HG03108 (cell line): ENCODE results near the gene FUNDC2.
A peak's percentile ranks its signal among the peaks of the same experiment; 100 is the strongest.

ENCODE experiments used
- ATAC-seq: cut with Tn5 transposase; IDR thresholded peaks from one replicate; pipeline ENCODE4 v1.9.1; 2021; ENCODE audit warnings: moderate library complexity; ENCODE audit not compliant: unreplicated experiment

FUNDC2 gene

DNA sequence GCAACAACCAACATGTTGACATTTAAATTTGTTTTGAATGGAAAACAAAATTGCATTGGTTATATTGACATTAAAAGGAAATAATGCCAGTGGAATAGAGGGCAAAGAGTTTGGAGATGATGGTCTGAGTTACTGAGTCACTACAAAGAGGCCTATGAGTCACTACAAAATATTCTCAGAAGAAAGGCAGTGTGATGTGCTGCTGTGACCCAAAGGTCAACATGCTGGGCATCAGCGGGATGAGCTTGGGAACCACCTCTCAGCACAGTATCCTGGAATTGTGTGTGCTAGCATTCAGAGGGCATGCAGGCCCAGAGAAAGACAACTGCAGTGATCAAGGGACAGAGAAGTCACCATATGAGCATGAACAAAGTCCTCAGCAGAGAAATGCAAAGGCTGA, 41.5 kb downstream of the FUNDC2 start:
- no peak for ATAC-seq

DNA sequence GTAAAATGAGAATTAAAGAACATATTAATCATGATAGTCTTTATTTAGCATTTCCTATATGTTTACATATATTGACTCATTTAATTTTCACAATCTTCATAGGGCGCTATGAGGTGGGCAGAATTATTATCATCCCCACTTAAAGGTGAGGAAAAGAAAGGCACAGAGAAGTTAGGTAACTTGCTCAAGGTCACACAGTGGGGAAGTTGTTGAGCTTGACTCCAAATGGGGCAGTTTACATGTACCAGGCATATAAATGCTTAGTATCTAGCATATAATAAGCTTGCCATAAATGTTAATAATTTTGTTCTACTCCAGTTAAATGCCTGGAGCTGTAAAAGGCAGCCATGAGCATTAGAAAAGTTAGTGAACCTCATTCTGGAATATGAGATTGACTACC, 42.8 kb downstream of the FUNDC2 start:
- no peak for ATAC-seq

DNA sequence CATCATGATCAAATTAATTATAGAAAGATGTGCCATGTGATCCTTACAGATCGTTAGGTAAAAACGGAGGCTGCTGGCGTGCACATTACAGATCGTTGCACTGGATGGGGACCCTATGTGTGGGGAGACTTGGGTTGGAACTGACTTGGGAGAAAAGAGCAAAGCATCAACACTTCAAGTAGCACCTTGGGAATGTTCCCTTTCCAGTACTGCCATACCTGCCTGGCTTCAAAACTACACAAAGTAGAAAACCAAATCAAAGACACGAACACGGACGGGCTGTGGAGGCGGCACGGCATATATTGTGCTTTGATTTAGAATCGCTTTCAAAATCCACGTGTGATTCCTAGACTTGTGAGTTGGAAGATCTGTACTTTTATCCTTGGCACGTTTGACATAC, 43.4 kb downstream of the FUNDC2 start:
- no peak for ATAC-seq

DNA sequence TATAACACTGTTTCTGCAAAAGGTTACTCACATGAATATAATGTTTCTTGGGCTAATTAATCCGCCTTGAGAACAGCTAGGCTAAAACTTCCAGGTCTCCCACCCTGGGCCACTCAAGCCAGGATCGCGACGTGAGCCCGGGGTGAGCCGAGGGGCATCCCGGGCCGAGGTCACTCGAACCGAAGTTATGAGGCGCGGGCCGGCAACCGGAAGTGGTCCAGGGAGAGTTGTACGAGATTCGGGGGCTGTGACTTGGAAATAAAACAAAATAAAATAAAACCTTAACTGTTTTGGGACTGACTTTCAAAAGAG, 44.0 kb downstream of the FUNDC2 start:
- ATAC-seq, result peak; percentile 17

DNA sequence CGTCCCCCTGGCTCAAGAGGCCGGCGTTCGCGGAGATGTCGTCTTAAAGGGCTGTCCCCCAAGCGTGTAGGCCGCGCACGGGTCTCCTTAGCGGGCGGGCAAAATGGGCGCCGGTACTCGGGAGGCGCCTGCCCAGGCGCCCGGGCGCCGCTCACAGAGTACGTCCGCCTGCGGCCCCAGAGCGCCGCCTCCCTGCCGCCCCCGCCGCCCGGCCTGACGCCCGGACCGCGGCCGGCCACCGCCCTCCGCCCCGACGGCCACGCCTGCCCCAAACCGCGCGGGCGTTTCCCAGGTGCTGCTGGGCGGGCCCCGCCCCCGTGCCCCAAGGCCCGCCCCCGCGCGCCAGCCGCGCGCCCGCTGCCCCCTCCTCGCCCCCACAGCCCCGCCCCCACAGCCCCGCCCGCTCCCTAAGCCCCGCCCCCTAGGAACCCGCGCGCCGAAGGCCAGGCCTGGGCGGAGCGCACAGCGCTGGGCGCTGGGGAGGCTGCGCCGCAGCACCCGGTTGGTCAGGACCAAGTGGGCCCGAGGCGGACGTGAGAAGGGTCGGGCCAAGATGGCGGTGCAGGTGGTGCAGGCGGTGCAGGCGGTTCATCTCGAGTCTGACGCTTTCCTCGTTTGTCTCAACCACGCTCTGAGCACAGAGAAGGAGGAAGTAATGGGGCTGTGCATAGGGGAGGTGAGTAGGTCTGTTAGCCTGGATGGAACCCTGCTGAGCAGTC, 44.5 kb downstream of the FUNDC2 start, which contains the start of the genes BRCC3, CMC4 and MTCP1:
TSS of gene BRCC3 (plus strand) at position 534 of the 719 bp plus-strand sequence. CDS start at position 554, 20 bp downstream.
TSS of gene CMC4 (minus strand) at position 162 of the 719 bp plus-strand sequence. CDS start 7,113 bp downstream, outside the sequence.
TSS of gene MTCP1 (minus strand) at position 162 of the 719 bp plus-strand sequence. CDS start 5,126 bp downstream, outside the sequence.
- peak; percentile 88 for ATAC-seq

DNA sequence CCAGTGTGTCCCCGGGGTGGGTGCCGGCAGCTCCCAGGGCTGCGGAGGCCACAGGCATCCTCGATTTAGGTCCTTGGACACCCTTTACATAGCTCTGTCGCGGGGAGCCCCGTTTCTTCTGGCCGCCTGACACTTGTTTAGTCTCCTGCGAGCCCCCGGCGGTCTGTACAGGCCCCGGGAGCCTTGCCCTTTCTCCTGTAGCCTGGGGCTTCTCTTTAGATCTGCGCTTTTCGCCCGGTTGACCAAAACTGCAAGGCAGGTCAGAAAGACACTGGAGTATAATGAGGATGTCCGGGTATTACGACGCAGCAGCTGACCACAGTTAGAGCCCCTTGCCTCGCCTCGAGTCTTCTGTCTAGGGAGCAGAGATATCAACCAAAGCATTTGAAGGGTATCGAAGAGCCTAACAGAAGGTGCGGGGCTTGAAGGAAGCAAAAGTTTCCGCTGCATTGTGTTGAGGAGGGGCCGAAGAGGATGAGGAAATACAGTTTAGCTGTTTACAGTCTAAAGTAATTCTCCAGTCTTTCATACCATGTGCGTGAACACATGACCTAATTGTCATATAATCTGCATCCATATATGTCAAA, 45.1 kb downstream of the FUNDC2 start:
- ATAC-seq, result no peak

DNA sequence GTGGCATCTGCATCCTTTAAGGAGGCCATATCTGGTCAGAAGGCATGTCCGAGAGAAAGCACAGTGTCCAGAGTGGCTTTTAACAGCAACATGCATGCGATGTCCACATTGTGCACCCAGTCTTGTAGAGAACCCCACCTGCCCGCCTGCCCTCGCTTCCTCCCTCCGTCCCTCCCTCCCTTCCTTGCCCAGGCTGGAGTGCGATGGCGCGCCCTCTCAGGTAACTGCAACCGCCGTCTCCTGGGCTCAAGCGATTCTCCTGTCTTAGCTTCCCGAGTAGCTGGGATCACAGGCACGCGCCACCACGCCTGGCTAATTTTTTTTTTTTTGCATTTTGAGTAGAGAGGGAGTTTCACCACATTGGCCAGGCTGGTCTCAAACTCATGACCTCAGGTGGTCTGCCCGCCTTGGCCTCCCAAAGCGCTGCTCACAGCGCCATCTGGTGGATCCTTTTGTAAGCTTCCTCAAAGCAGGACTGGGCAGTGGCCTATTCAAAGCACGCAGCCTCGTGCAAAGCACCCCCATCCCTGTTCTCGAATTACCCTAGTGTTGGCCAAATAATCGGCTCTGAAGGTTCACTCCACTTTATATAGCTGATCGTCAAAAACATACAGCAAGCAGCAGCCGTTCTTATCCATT, 59.7 kb downstream of the FUNDC2 start:
- no peak for ATAC-seq

DNA sequence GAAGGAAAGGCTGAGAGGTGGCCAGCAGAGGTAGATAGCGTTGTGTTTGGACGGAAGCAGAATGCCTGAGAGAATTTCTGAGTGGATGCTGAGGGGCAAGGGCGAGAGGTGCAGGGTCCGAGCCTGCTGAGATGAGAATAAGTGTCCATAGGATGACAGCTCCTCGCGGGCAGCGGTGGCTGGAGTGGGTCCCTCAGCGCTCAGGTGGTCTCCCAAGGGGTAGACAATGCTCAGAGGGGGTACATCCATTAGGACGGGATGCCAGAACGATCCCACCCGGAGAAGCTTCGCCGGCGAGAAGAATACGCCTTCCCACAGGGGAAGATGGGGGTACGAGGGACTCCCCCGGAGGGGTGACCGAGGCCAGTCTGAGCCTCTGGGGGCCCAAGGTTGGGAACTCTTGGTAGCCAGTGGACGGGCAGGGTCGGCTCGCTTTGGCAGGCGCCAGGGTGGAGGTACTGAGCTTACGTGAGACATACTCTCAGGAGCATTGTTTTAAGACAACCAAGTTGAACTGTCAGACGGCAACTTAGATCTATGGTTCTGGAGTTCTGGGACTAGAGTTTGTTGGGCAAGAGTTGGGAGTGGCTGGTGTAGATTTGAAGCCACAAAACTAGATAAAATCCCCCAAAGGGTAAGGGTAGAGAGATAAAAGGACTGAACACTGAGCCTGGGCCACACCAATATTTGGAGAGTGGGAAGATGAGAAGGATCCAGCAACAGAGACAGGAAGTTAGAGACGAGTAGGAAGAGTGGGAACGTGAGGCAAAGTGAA, 60.5 kb downstream of the FUNDC2 start:
- ATAC-seq, result no peak

DNA sequence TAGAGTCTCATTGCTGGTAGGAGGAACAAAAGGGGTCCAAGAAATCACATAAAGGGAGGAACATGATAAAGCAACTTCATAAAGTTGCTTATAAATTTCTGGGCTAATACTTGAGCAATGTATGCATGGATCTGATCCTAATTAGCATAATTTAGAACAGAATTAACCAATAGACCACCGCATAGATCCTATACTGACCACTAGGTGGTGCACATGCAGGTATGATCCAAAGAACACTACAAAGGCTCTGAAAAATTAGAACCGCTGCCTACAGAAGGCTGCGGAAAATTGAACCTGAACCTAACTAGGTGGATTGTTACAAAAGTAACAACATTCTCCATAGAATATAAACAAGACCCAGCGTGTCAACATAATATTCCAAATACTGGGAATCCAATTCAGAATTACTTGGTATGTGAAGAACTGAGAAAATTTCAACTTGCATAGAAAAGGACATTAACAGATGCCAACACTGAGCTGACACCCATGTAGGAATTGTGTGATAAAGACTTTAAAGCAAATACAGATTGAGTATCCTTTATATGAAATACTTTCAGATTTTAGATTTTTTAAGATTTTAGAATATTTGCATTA, 67.9 kb downstream of the FUNDC2 start:
- ATAC-seq, result no peak

DNA sequence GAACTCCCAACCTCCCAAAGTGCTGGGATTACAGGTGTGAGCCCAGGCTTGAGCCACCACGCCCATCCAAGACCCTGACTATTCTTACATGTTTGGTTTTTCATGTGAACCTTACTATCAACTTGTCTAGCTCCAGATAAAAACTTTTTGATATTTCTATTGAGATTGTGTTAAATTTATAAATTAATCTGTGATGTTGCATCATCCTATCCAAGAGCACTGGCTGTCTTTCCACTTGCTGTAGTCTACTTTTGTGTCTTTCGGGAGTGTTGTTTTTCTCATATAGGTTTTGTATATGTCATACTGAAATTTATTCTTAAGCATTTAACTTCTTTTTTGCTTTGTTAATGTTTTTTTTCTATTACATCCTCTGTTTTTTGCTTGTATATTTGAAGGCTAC, 79.3 kb downstream of the FUNDC2 start:
- ATAC-seq, result no peak

DNA sequence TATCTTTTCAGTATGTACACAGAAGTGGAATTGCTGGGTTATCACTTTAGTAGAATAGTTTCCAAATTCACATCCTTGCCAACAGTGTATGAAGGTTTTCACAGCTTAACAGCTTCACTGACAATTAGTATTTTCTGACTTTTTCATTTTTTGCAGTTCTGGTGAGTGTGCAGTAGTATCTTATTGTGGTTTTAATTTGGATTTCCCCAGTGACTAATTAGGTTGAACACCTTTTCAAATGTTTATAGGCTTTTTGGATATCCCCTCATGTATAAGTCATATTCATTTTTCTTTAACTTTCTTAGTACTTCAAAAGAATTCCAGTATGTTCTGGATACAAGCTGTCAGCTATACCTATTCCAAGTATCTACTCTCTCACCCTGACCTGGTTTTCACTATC, 81.8 kb downstream of the FUNDC2 start:
- ATAC-seq, result no peak
